Stimulated activated CD8-positive, alpha-beta memory T cell treated with anti-CD3 and anti-CD28 coated beads, Interleukin-2, amount 100 ng/mL, for 1 hour (primary cell): Measurements from ENCODE around the gene ANKRD11.
"Not testable (repeated sequence)": the region's sequence is repeated elsewhere in the genome, so short reads cannot be mapped to it uniquely, and the experiment has no call there.

ENCODE experiments used
- DNase-seq, 2 donors: peaks; one replicate each; pipeline ENCODE4 v3.0.0-alpha.2; 2020; ENCODE audit warnings: low read depth in 2 of 2

Gene ANKRD11

GRCh38 chr16:89349947-89350633 is 140.3 kb downstream of the ANKRD11 start:
- no peak for DNase-seq

DNA sequence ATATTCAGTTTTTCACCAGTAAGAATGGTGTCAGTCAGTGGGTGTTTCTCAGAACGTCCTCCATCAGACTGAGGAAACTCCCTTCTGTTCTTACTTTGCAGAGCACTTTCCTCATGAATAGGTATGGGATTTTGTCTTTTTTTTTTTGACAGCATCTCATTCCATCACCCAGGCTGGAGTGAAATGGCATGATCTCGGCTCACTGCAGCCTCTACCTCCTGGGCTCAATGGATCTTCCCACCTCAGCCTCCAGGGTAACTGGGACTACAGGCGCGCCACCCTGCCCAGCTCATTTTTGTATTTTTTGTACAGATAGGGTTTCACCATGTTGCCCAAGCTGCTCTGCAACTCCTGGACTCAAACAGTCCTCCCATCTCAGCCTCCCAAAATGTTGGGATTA is 142.6 kb downstream of the ANKRD11 start:
- no peak for DNase-seq

- no peak for DNase-seq
Observed at GRCh38 chr16:89346869-89347268, 143.5 kb downstream of the ANKRD11 start.

DNA sequence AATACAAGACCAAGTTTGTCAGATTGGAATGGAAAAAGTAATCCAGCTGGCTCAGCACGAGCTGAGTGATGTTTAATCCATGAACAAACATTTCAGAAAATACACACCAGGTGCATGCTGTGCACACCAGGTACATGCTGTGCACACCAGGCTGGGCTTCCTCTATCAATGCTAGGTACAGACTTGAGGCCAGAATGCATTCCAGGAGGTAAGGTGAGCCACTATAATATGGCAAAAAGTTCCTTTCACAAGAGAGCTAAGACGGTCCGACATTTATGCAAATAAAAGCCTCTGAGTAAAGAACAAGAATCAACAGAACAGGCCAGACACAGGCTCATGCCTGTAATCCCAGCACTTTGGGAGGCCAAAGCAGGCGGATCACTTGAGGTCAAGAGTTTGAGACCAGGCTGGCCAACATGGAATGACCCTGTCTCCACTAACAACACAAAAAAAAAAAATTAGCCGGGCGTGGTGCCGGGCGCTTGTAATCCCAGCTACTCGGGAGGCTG is 144.7 kb downstream of the ANKRD11 start:
- DNase-seq: no peak

GRCh38 chr16:89344846-89345611 is 145.3 kb downstream of the ANKRD11 start:
- DNase-seq: no peak

DNA sequence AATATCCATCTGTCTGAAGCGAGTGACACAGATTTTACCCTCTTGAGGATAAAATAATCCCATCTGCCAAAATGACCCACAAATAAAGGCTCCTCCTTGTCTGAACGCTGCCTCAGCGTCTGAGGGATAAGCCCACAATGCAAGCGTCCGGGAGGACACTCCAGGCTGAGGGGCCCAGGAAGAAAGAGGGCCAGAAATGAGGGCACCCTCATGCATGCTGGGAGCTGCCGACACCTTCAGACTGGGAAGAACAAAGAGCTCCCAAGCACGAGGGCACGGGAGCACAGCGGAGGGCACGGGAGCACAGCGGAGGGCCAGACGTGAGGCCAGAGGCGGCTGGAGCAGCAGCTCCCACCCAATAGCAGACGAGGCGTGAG is 145.9 kb downstream of the ANKRD11 start:
- no peak for DNase-seq

- no peak for DNase-seq
Observed at GRCh38 chr16:89343501-89344457, 146.6 kb downstream of the ANKRD11 start.

DNA sequence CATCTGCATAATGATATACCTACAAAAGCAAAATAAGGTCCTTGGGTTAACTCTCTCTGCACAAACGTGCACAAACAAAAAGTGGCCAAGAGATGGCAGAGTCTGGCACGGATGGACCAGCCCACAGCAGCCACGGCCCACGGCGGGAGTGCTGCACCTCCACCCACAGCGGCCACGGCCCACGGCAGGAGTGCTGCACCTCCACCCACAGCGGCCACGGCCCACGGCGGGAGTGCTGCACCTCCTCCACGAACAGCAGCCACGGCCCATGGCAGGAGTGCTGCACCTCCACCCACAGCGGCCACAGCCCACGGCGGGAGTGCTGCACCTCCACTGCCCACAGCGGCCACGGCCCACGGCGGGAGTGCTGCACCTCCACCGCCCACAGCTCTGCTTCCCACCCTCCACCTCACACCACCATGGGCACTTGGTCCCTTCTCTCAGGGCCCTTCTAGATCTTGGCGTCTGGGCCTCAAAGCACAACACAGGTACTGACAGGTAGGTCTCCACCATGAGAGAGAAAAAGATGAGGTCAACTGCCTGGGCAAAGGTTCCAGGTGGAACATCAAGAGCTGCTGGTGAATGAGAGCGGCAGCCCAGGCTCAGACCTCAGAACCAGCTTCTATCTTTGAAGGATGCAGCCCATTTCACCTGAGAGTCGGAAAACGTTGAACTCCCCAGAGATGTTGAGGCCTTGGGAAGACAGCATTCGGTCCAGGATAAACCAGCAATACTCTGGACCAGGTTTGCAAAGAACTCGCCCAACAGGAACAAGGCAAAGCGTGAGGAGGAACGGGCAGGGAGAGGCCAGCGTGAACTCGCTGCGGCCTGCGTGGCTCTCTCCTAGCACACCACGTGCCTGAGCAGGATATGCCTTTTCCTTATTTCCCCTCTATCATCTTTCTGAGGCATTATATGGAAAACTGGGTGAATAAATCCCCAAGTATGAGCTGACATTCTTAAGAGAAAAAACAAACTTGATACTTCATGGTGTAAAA is 148.4 kb downstream of the ANKRD11 start:
- no peak for DNase-seq

DNA sequence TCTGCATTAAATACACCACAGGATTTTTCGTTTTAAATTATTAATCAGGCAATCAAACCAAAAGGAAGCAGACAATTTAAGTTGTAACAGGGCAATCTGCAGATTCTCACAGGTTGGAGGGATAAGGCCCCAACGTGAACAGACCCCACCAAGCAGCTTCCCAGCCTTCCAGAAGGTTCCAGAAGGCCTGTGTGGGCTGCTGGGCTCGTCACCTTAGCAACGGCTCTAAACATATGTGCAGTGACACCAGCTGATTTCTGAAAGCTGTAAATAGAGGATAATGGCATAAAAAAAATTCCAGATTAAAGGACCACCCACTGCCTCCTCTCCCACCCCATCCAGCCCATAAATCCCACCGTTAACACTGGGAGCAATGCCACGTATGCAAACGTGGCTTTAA is 149.1 kb downstream of the ANKRD11 start:
- no peak for DNase-seq

DNA sequence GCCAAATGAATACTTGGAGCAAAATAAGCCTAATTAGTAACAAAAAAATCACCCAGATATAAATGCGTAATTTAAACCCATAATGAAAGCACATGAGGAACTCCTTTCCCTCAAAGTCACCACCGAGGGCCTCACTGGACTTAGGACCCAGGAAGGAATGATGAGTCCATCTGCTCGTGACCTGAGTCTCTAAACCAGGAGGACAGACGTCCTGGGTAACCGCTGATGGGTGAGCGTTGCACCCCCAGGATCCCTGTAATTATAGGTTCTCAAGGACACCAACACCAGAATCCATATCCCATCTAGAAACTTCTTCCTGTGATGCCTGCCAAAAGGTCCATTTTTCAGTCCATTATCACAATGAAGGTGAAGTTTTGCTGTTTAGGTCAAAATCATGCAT is 151.5 kb downstream of the ANKRD11 start:
- no peak for DNase-seq

DNA sequence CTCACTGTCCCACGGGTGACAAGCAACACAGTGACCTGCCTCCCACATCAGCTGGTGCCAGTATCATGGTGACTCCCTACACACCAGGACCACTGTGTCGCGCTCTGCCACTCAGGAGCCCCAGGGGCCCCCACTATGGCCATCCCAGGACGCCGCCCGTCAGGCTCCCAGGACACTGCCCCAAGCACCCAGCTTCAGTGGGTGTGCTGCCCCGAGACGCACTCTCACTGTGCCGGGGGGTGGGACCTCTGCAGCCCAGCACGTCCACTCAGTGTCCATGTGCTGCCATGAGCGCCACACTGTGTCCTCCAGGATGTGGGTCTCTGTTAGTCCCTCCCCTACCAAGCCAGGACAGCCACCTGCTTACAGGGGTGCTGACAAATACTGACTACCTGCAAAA is 152.4 kb downstream of the ANKRD11 start:
- no peak for DNase-seq

GRCh38 chr16:89335803-89336485 is 154.4 kb downstream of the ANKRD11 start:
- no peak for DNase-seq

DNA sequence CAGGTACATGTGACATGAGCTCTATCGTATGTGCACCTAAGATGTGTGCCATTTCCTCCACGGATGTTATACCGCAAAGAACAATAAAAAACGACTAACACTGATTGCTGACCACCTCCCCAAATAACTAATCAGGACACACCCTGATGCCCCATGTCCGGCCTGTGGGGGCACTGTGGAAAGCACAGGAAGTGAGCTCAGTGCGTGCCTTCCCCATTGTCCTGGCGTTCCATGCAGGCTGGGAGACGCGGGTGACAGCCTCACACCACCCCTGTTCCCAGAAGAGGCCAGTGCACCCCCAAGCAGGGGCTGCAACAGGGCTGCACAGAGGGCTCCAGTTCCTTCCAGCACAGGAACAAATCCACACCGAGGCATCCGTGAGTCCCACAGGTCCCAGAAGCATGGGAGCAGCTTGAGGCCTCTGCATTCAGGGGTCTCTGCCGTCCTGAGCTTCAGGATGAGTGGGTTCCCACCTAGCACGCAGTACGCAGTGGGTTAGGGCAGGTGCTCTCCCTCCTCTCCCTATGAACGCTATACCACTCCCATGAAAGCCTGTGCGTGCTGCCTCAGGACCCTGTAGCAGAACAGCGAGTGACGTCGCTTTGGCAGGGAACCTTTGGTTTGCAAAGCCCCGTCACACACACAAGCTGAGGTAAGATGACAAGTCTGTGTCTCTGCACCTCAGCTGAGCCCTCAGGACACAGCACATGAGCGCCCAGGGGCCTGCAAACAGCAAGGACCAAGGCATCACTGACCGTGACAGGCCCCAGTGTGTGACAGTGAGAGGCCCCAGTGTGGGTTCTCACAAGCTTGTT is 155.2 kb downstream of the ANKRD11 start:
- DNase-seq: no peak

GRCh38 chr16:89334461-89334860 is 155.9 kb downstream of the ANKRD11 start:
- DNase-seq: no peak

DNA sequence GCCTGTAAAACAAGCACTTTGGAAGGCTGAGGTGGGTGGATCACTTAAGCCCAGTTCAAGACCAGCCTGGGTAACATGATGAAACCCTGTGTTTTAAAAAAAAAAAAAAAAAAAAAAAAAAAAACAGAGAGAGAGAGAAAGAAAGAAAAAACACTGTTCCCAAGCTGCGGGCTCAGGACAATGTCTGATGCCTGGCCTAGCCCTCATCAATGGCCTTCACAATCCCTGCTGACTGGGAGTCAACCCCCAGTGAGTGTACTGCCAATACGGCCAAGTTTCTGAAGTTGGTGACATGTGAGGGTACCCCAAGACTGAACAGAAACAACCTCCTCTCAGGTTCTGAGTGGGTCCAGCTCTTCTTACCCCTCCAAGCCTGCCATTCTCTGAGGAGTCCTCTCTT is 156.3 kb downstream of the ANKRD11 start:
- no peak for DNase-seq

DNA sequence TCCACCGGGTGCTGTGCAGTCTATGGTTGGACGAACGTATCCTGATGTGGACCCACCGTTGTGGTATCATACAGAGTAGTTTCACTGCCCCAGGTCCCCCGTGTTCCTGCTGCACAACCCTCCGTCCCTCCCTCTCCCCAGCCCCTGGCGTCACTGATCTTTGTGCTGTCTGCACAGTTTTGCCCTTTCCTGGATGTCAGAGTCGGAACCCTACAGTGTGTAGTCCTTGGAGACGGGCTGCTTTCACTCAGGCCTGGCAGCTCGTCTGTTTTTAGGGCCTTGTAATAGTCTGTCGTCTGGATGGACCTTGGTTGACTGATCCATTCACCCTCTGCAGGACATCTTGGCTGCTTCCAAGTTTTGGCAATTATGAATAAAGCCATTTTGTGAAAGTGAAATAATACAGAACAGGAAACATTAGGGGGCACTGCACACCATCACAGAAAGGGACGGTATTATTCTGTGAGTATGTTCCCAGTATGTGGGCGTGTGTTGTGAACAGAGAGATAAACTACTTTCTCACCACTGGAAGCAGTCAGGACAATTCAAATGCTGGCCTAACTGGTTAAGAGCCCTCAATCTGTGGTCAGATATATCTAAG is 156.9 kb downstream of the ANKRD11 start:
- not testable (repeated sequence) for DNase-seq

DNA sequence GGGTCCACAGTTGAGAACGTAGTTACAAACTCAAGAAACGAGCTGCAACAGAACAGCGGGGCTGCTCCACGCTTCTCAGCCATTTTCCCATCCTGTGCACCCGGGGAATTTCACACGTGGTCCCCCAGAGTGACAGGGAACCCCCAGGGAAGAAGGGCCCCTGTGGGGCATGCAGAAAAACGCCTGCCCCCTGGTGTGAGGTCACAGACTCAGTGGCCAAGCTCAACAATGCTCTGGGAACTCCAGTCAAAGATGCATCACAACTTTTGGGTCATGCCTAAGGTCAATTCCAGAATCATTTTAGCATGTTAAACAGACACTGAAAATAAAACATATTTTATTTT is 157.5 kb downstream of the ANKRD11 start:
- DNase-seq: no peak

GRCh38 chr16:89332243-89332901 is 158.0 kb downstream of the ANKRD11 start:
- DNase-seq: no peak
